ENCODE results near the gene MTSS2.
A peak's percentile ranks its signal among the peaks of the same experiment; 100 is the strongest.
"Not testable (repeated sequence)": the region's sequence is repeated elsewhere in the genome, so short reads cannot be mapped to it uniquely, and the experiment has no call there.

The MTSS2 gene

DNA sequence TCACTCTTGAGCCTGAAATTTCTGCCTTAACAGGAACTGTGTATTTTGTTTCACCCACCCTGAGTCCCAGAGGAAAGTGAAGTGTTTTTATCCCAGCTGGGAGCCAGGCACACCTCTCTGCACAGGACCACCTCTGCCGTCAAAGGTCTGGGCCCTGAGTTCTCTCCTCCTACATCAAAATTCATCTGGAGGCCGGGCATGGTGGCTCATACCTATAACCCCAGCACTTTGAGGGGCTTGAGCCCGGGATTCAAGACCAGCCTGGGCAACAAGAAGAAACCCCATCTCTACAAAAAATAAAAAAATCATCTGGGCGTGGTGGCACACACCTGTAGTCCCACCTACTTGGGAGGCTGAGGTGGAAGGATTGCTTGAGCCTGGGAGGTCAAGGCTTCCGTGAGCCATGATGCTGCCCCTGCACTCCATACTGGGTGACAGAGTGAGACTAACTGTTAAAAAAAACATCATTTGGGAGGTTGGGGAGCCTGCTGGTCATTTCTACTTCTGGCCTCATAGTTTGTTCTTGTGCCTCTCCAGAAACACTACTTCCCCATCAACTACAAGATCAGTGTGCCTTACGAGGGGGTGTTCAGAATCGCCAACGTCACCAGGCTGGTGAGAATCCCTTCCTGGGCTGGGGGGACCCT, 29.7 kb downstream of the MTSS2 start:
- no peak for DNase-seq (ENCODE audit: low read depth in 2 of 2, low spot score in 1 of 2)

DNA sequence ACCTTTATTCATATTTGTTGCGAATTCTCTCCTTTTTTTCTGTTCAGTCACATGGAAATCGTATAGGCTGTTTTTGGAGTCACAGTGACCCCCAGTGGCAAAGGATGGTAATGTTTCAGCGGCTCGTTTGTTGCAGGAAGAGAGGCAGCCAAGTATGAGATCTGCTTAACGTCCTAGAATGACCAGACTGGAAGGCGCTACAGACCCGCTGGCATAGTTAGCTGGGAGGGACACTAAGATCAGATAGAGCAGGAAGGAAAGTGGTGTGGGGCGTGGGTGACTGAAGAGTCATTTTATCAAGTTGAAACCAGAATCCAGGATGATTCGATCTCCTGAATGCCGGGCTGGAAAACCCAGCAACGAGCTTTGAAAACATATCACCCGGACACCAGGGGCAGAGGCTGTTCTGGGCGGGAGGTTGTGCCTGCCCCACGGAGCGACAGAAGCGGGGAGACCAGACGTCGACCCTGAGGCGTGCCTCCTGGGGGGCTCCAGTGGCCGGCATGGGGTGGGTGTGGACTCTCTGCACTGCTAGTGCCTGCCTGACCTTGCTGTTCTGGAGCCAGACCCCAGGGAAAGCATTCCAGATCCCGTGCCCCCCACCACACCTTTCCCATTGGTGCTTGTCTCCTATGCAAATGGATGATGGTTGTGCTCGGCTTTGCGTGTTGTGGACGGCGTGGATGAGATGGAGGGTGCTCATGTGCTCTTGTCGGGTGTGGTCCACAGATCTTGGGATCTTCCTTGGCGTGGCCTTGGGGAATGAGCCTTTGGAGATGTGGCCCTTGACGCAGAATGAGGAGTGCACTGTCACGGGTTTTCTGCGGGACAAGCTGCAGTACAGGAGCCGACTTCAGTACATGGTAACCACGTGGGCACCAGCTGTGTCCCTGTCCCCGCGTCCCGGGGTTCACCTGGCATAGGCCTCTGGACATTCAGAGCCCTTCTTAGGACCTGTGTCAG, 31.8 kb downstream of the MTSS2 start:
- DNase-seq (ENCODE audit: low read depth in 2 of 2, low spot score in 1 of 2) = peak; percentile 37 to 66

DNA sequence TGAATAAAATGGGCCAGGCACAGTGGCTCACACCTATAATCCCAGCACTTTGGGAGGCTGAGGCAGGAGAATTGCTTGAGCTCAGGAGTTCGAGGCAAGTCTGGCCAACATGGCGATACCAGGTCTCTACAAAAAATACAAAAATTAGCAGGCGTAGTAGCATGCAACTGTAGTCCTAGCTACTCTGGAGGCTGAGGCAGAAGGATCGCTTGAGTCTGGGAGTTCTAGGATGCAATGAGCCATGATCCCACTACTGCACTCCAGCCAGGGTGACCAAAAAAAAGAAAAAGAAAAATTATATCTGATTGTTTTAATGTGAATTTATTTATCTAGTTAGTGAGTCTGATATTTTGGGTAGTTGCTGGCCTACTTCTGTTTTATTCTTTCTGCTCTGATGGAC, 32.4 kb downstream of the MTSS2 start:
- DNase-seq (ENCODE audit: low read depth in 2 of 2, low spot score in 1 of 2) = no peak

DNA sequence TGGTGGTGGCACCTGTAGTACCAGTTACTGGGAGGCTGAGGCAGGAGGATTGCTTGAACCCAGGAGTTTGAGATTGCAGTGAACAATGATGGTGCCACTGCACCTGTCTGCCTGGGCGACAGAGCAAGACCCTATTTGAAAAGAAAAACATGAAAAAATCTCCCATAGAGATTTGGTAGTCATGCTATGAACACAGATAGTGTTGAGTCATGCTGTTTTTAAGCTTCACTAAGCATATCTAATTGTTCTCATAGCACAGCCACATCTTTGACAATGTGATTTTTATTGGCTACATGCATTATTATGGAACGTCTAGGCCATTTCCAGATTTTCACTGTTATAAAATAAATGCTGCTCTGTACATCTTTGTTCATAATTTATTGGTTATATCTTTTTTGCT, 33.5 kb downstream of the MTSS2 start:
- no peak for DNase-seq (ENCODE audit: low read depth in 2 of 2, low spot score in 1 of 2)

DNA sequence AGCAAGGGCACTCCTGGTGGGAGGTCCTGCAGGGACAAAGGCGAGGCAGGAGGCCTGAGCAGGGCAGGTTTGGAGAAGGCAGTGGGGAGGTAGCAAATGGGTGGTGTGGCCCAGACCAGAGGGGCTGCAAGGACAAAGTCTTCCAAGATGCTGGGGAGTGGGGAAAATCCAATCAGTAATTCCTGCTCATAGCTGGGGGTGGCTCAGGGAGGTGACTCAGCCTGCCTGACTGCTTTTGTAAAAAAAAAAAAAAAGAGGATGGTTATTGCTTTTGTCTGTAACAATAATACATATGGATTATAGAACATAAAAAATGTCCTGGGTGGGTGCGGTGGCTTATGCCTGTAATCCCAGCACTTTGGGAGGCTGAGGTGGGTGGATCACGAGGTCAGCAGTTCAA, 34.3 kb downstream of the MTSS2 start:
- no peak for DNase-seq (ENCODE audit: low read depth in 2 of 2, low spot score in 1 of 2)

DNA sequence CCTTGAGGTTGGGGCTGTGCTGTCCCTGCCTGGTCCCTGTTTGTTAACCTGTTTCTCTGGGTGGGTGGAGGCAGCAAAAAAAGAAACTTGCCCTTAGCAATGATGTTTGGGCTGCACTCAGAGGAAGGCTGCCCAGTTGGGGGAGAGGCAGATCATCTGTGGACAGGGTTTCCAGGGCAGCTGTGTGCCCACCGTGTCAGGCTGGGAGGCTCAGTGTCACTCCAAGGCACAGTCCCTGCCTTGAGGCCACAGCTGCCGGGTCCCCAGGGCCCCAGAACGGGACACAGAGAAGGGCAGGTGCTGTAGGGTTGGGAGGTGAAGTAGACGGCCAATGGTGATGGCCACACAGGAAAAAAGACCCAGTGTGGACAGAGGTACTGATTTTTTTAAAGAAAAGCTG, 35.6 kb downstream of the MTSS2 start:
- no peak for DNase-seq (ENCODE audit: low read depth in 2 of 2, low spot score in 1 of 2)

DNA sequence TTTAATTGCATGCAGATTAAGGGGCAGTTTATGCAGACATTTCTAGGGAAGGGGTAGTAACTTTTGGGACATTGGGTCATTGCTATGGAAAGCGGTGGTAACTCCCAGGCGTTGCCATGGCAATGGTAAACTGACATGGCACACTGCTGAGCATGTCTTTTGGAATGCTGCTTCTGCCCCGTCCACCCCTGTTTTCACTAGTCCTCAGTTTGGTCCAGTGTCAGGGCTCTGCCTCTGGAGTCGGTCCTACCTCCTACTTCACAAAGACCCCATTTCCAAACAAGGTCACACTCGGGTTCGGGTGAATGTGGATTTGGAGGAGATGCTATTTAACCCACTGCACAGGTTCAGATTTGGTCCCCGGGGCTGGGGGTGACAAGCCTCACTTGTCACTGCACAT, 36.6 kb downstream of the MTSS2 start:
- DNase-seq (ENCODE audit: low read depth in 2 of 2, low spot score in 1 of 2) = no peak

DNA sequence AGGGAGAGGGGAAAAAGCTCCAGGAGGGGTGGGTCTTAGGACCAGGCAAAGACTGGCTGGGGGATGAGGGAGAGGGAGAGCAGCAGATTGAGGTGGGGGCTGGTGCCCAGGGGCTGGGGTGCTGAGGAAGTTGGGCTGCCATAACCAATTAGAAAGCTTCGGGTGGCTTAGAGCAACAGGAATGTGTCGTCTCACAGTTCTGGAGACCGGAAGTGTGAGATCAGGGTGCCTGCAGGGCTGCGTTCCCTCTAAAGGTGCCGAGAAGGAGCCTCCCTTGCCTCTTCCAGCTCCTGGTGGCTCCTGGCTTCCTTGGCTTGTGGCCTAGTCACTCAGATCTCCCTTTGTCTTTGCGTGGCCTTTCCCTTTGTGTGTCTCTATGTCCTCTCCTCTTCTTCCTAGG, 37.2 kb downstream of the MTSS2 start:
- no peak for DNase-seq (ENCODE audit: low read depth in 2 of 2, low spot score in 1 of 2)

DNA sequence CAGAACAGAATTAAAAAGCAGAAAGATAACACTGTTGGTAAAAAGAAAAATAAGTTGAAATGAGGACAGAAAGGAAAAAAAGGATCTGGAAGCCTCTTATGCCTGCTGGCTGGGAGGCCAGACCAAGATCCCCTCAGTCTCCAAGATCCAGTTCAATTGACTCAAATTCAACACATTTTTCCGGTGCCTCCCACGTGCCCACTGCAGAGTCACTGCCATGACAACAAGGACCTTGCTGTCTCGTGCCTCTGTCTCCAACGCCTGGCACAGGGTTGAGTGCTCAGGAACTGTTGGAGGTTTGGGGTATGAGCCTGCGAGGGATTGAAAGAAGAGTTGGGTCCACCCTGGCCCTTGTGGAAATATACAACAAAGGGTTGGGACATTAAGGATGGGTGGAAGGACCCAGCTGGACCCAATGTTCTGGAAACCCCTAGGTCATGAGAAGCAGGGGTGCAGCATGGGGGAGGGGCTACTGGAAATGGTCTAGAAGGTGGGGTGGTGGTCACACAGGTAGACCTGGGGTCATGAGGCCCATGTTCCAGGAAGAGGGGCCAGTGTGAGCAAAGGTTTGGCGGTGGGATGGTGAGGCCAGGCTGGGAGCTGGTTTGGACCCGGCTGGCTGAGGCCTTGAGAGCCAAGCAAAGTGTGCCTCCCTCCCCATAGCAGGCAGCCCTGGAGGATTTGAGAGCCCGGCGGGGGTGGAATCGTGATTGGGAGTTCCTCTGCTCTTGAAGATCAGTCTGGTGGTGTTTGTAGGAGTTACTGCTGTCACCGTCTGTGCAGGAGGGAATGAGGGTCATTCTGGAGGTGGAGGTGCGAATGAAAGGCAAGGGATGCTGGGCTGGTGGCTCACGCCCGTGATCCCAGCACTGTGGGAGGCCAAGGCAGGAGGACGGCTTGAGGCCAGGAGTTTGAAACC, 38.2 kb downstream of the MTSS2 start:
- no peak for DNase-seq (ENCODE audit: low read depth in 2 of 2, low spot score in 1 of 2)

DNA sequence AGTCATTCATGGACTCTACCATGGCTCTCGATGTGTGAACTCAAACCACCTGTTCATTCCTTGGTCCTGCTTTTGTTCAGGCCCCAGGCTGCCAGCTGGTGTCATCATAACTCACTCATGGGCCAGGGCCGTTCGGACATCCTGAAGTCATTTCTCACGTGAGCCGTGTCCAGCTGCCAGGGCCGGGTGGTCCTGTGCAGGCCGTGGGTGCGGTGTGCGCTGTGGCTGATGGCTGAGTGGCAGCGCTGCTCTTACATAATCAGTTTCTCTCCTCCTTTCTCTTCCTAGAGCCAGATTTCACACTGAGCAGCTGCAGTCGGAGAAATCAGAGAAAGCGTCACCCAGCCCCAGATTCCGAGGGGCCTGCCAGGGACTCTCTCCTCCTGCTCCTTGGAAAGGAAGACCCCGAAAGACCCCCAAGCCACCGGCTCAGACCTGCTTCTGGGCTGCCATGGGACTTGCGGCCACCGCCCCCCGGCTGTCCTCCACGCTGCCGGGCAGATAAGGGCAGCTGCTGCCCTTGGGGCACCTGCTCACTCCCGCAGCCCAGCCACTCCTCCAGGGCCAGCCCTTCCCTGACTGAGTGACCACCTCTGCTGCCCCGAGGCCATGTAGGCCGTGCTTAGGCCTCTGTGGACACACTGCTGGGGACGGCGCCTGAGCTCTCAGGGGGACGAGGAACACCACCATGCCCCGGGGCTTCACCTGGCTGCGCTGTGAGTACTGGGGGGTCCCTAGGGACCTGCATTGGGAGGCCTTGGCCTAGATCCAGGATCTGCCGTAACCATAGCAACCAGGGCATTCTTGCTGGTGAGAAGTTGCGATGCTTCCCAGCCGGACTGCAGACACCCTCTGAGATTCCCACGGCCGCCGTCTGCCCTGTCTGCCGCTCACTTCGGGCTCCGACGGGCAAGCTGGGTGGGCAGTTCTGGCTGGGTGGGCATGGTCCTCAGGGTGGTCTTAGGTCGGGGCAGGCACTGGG, 39.3 kb downstream of the MTSS2 start, which contains the start of gene IL34:
TSS of gene IL34 (plus strand) at position 300 of the 982 bp plus-strand sequence. CDS start at position 689, 389 bp downstream.
- DNase-seq (ENCODE audit: low read depth in 2 of 2, low spot score in 1 of 2) = no peak

DNA sequence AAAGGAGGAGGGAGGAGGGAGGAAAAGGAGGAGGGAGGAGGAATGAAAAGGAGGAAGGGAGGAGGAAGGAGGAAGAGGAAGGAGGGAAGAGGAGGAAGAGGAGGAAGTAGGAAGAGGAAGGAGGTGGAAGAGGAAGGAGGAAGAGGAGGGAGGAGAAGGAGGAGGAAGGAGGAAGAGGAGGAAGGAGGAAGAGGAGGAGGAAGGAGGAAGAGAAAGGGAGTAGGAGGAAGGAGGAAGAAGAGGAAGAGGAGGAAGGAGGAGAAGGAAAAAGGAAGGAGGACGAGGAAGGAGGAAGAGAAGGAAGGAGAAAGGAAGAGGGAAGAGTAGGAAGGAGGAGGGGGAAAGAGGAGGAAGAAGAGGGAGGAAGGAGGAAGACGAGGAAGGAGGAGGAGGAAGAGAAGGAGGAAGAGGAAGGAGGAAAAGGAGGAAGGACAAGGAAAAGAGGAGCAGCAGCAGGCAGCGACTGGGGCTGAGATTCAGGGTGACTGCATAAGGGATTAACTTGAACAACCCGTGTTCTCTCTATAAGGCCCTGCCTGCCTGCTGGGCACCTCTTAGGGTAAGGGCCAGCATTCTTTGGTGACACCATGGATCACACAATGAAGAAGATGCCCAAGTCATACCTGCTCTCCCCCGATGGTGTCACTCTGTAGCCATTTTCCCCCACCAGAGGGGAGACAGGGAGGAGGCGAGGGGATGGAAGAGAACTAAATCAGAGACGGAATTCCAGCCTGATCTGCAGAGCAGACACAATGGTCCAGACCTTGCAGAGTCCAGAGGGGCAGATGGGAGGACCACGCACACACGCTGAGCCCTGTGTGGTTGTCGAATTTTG, 40.9 kb downstream of the MTSS2 start:
- no peak for DNase-seq (ENCODE audit: low read depth in 2 of 2, low spot score in 1 of 2)

DNA sequence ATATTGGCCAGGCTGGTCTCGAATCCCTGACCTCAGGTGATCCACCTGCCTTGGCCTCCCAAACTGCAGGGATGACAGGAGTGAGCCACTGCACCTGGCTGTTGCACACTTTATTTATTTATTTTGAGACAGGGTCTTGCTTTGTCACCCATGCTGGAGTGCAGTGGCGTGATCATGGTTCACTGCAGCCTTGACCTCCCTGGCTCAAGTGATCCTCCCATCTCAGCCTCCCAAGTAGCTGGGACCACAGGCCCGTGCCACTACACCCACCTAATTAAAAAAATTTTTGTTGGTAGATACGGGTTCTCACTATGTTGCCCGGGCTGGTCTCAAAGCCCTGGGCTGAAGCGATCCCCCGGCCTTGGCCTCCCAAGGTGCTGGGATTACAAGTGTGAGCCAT, 42.6 kb downstream of the MTSS2 start:
- not testable (repeated sequence) for DNase-seq (ENCODE audit: low read depth in 2 of 2, low spot score in 1 of 2)

DNA sequence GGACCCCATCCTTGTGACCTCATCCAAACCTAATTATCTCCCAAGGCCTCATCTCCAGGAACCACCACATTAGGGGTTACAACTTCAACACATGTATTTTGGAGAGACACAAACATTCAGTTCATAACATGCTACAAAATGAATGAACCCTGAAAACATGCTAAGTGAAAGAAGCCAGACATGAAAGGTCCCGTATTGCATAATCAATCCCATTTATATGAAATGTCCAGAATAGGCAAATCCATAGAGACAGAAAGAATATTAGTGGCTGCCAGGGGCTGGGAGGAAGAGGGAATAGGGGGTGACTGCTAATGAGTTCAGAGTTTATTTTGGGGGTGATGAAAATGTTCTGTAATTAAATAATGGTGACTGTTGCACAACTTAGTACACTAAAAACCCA, 43.2 kb downstream of the MTSS2 start:
- no peak for DNase-seq (ENCODE audit: low read depth in 2 of 2, low spot score in 1 of 2)

DNA sequence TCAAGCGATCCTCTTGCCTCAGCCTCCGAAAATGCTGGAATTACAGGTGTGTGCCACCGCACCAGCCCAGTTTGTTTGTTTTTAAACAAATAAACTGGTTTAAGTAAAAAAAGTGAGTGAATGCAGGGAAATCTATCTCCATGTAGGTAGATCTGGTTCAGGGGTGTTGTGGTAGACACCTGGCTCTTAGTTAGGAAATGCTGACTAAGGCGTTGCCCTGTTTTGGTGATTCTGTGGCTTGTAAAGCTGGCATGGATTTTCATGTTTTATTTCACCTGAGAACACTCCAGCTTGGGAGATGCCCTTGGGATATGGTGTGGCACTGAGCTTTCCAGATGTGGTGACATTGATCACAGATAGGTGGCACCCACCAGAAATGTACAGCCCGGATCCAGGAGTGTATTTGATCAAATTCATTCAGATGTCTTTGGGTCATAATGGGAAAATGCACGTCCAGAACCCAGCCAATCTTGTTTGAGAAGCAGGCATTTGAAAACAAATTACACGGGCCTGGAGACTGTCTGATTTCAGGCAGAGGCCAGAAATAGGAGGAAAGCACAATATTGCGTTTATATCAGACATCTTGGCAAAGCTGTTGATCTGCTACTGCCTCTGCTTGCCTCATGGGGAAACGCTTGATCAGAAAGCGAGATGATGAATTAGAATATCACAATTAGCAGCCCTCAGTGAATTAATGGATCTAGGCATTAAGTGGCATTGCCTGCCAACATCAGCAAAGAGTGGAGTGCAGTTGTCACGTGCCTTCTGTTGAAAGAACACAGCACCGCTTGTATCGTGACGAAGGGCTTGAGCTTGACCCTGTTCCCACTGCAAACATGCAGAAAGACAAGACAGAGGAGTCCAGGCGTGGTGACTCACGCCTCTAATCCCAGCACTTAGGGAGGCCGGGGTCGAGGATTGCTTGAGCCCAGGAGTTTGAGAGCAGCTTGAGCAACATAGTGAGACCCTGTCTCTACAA, 46.8 kb downstream of the MTSS2 start:
- DNase-seq (ENCODE audit: low read depth in 2 of 2, low spot score in 1 of 2) = no peak
